ENCODE data around the gene RASL11B. TPM values are rescaled to one million over a fixed set of nuclear protein-coding genes. Genes with fewer than 3 reads are reported as not detected.

RASL11B gene
- total RNA-seq, 1 experiment from 2014 or later = 30.0 TPM

DNA sequence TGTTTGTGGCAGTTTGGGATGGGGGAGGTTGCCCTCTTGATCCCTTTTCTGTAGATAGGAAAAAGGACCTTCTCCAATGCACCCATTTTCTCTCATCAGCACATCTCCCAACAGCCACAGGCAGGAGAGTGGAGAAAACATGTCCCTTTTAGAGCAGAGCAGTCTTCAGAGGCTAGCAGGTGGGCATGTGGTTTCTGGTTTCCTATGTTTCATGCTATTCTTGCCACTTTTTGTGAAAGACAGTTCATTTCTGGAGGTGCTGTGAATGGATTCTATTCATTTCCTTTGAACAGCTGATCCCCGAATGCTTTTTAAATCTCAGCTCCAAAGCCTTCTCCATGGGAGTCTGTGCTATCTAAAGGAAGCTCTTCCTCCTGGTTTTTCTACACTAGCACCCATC is 18.9 kb downstream of the RASL11B start:
- Mint-ChIP-seq H3K27ac (peak overlapping the region in 1 of 3 experiments; percentile 10; a peak in 1 of 7 replicates), H3K27me3 (ENCODE audit: low read depth) (peaks cover 3% of the 10 kb centered on the region), H3K36me3 (ENCODE audit: insufficient read depth in 1 of 3, low read depth in 3 of 3) (peaks cover 0 to 11% (median 11%) of the 10 kb centered on the region in 3 experiments; a peak in 6 of 7 replicates), H3K9me3 (peaks cover 5 to 8% of the 10 kb centered on the region in 2 experiments), H3K4me1 (peaks cover 51 to 55% of the 10 kb centered on the region in 2 experiments), H3K4me3 (no peak overlapping the region)
- no peak for DNase-seq
- no peak overlapping the region for H4K8ac ChIP-seq (replicated peaks; ENCODE audit: insufficient read length, low read depth, low read length)
- no peak overlapping the region for H2AFZ ChIP-seq (ENCODE audit: low read length)
- no peak overlapping the region for H4K5ac ChIP-seq (ENCODE audit: insufficient read length, low read depth, low read length)
- no peak overlapping the region for H2BK120ac ChIP-seq (ENCODE audit: low read depth, low read length, poor library complexity, severe bottlenecking)
- no peak overlapping the region for H2BK20ac ChIP-seq (ENCODE audit: low read depth, low read length, poor library complexity, severe bottlenecking)
- H3K27ac ChIP-seq (ENCODE audit: insufficient read length, low read depth, low read length) = no peak overlapping the region
- H4K20me1 ChIP-seq (ENCODE audit: control insufficient read depth, insufficient read depth, insufficient read length) = no peaks in the 10 kb centered on the region
- no peak overlapping the region for H4K91ac ChIP-seq (ENCODE audit: insufficient read length, low read depth, low read length)
- H3K79me2 ChIP-seq (ENCODE audit: insufficient read depth, low read length) = no peaks in the 10 kb centered on the region
- WGBS (ENCODE audit: extremely low coverage, insufficient read length, low lambda C conversion rate) = no CpG with 5 or more reads among the region's 1 CpG
- H3K14ac ChIP-seq (ENCODE audit: insufficient read depth, low read length) = no peak overlapping the region
- TF ChIP-seq, protein P1, sequence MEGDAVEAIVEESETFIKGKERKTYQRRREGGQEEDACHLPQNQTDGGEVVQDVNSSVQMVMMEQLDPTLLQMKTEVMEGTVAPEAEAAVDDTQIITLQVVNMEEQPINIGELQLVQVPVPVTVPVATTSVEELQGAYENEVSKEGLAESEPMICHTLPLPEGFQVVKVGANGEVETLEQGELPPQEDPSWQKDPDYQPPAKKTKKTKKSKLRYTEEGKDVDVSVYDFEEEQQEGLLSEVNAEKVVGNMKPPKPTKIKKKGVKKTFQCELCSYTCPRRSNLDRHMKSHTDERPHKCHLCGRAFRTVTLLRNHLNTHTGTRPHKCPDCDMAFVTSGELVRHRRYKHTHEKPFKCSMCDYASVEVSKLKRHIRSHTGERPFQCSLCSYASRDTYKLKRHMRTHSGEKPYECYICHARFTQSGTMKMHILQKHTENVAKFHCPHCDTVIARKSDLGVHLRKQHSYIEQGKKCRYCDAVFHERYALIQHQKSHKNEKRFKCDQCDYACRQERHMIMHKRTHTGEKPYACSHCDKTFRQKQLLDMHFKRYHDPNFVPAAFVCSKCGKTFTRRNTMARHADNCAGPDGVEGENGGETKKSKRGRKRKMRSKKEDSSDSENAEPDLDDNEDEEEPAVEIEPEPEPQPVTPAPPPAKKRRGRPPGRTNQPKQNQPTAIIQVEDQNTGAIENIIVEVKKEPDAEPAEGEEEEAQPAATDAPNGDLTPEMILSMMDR (conservative IDR thresholded peaks at IDR 0.05) = no peak
- no peak overlapping the region for H3K18ac ChIP-seq (ENCODE audit: insufficient read length, low read depth, low read length)
- H3K56ac ChIP-seq (ENCODE audit: insufficient read length, low read depth, low read length) = no peak overlapping the region
- no peak overlapping the region for H3T11ph ChIP-seq (ENCODE audit: low read length)
- no peaks in the 10 kb centered on the region for H3K79me1 ChIP-seq (ENCODE audit: insufficient read depth, low read depth, low read length, poor library complexity, severe bottlenecking)
- no peak overlapping the region for H2AK5ac ChIP-seq (ENCODE audit: insufficient read length, low read length)
- peaks cover 4% of the 10 kb centered on the region; the same call in 1 of the 2 replicates for H3K4me1 ChIP-seq (ENCODE audit: insufficient read depth, low read length)
- no peak overlapping the region for H3K4me2 ChIP-seq (ENCODE audit: insufficient read depth, insufficient read length, low read length)
- H3K9me3 ChIP-seq (ENCODE audit: control insufficient read depth, low read depth, low read length) = no peaks in the 10 kb centered on the region
- H3K4ac ChIP-seq (ENCODE audit: low read depth, low read length) = no peak overlapping the region
- no peak overlapping the region for H2BK5ac ChIP-seq (ENCODE audit: insufficient read length, low read length)
- no peak overlapping the region for H3K23ac ChIP-seq (ENCODE audit: insufficient read length, low read depth, low read length)
- H2BK15ac ChIP-seq (ENCODE audit: low read depth, low read length) = no peak overlapping the region
- H3K9ac ChIP-seq (ENCODE audit: extremely low read depth, insufficient read length, low read length) = no peak overlapping the region
- H3K27me3 ChIP-seq (ENCODE audit: insufficient read depth, low read length) = no peaks in the 10 kb centered on the region
- H3K23me2 ChIP-seq (ENCODE audit: insufficient read length, low read depth, low read length, poor library complexity, severe bottlenecking) = no peaks in the 10 kb centered on the region
- H2BK12ac ChIP-seq (ENCODE audit: insufficient read length, low read depth, low read length) = no peak overlapping the region

Data from H9 (cell line).